Measurements from ENCODE around the gene IFNA7. TPM values are rescaled to one million over a fixed set of nuclear protein-coding genes. Genes with fewer than 3 reads are reported as not detected.

IFNA7 gene
- total and polyA plus RNA-seq, 10 of the 15 experiments (the other 5 are each of a cell fraction or from before 2014, with no cell fraction given): not detected

- Histone ChIP-seq H2AFZ (ENCODE audit: control insufficient read depth, low read depth, low read length) (no peak overlapping the region), H3K4me3 (no peak overlapping the region), H3K27ac (ENCODE audit: control insufficient read depth, insufficient read depth) (no peak overlapping the region), H3K4me1 (ENCODE audit: control insufficient read depth, insufficient read depth, low read length) (no peaks in the 10 kb centered on the region), H3K4me2 (ENCODE audit: control insufficient read depth, insufficient read depth) (no peak overlapping the region), H3K79me2 (ENCODE audit: control insufficient read depth, insufficient read depth, low read length) (no peaks in the 10 kb centered on the region), H3K9me3 (replicated peaks; ENCODE audit: control insufficient read depth, insufficient read depth, low read length) (no peaks in the 10 kb centered on the region), H3K9ac (ENCODE audit: control insufficient read depth, insufficient read depth, low read length) (no peak overlapping the region), H3K36me3 (ENCODE audit: control insufficient read depth in 2 of 2, insufficient read depth in 2 of 2, low read length in 1 of 2) (no peaks in the 10 kb centered on the region), H3K27me3 (replicated peaks in 1 of 2; ENCODE audit: control insufficient read depth in 2 of 2, insufficient read depth in 2 of 2, low read length in 1 of 2) (no peaks in the 10 kb centered on the region), H4K20me1 (ENCODE audit: control insufficient read depth, insufficient read depth) (no peaks in the 10 kb centered on the region)
- no peak for TF ChIP-seq TCF7 (IDR thresholded peaks at IDR 0.05; ENCODE audit: borderline replicate concordance)
- CTCF ChIA-PET: interaction anchor here (1.1 to 4.4 kb wide), 3 partner anchors 15 to 50 kb away, joined by 3 to 16 read pairs (median 4); no protein-coding TSS in a partner anchor
- in situ Hi-C loops (cut with MboI): loop anchor here (10.0 kb wide), 1 partner anchor 562 kb away; no protein-coding TSS in a partner anchor
- intact Hi-C loops (cut with micrococcal nuclease; ENCODE audit: unreplicated experiment): loop anchor here (10.0 kb wide), 1 partner anchor 472 kb away; no protein-coding TSS in a partner anchor
- POLR2A ChIA-PET: no interaction called here
- FAIRE-seq (no peak), DNase-seq (ENCODE audit: low read depth, low spot score) (no peak), ATAC-seq (no peak)
- RAD21 ChIA-PET (ENCODE audit: unreplicated experiment): interaction anchor here (1.6 kb wide), 1 partner anchor 19 kb away, joined by 4 read pairs; no protein-coding TSS in a partner anchor
- BruUV-seq (replicated peaks): no TSS peak
- SMC1A ChIA-PET (ENCODE audit: uncharacterized antibody, unreplicated experiment): no interaction called here
- WGBS (ENCODE audit: insufficient coverage, insufficient replicate concordance, low lambda C conversion rate, missing lambda C conversion rate): 57% methylated on average over 2 of the region's 2 CpGs
These were observed 31.3 kb upstream of the IFNA7 start for GRCh38 chr9:21233258-21233657.

GRCh38 chr9:21228122-21228521, 26.1 kb upstream of the IFNA7 start, which contains the start of gene IFNA17:
Gene IFNA17 (minus strand): TSS chr9:21228222. CDS start chr9:21228173, 49 bp downstream.
- ATAC-seq (no peak), DNase-seq (ENCODE audit: low read depth, low spot score) (no peak), FAIRE-seq (no peak)
- SMC1A ChIA-PET (ENCODE audit: uncharacterized antibody, unreplicated experiment): interaction anchor here (0.7 kb wide), 1 partner anchor 494 kb away, joined by 3 read pairs; no protein-coding TSS in a partner anchor
- Histone ChIP-seq H3K9me3 (replicated peaks; ENCODE audit: control insufficient read depth, insufficient read depth, low read length) (no peaks in the 10 kb centered on the region), H3K27me3 (replicated peaks in 1 of 2; ENCODE audit: control insufficient read depth in 2 of 2, insufficient read depth in 2 of 2, low read length in 1 of 2) (no peaks in the 10 kb centered on the region), H3K4me2 (ENCODE audit: control insufficient read depth, insufficient read depth) (no peak within 1 kb of the TSS), H4K20me1 (ENCODE audit: control insufficient read depth, insufficient read depth) (no peaks in the 10 kb centered on the region), H3K9ac (ENCODE audit: control insufficient read depth, insufficient read depth, low read length) (no peak within 1 kb of the TSS), H2AFZ (ENCODE audit: control insufficient read depth, low read depth, low read length) (no peak within 1 kb of the TSS), H3K79me2 (ENCODE audit: control insufficient read depth, insufficient read depth, low read length) (no peaks in the 10 kb centered on the region), H3K4me1 (ENCODE audit: control insufficient read depth, insufficient read depth, low read length) (no peaks in the 10 kb centered on the region), H3K36me3 (ENCODE audit: control insufficient read depth in 2 of 2, insufficient read depth in 2 of 2, low read length in 1 of 2) (no peaks in the 10 kb centered on the region), H3K27ac (ENCODE audit: control insufficient read depth, insufficient read depth) (no peak within 1 kb of the TSS), H3K4me3 (no peak within 1 kb of the TSS)
- in situ Hi-C loops (cut with MboI) (no loop called here), intact Hi-C loops (cut with micrococcal nuclease; ENCODE audit: unreplicated experiment) (no loop called here)
- RAD21 ChIA-PET (ENCODE audit: unreplicated experiment): no interaction called here
- 69% methylated on average over 2 of the region's 2 CpGs for WGBS (ENCODE audit: insufficient coverage, insufficient replicate concordance, low lambda C conversion rate, missing lambda C conversion rate)
- CTCF ChIA-PET: no interaction called here
- BruUV-seq (replicated peaks): no TSS peak
- POLR2A ChIA-PET: no interaction called here
- TF ChIP-seq E2F8 (IDR thresholded peaks at IDR 0.05; ENCODE audit: low read depth, partially characterized antibody): no peak
- no peak for TF ChIP-seq NR2C2 (IDR thresholded peaks at IDR 0.05; ENCODE audit: borderline replicate concordance, control insufficient read depth, insufficient read length, low read depth)
- TF ChIP-seq BCLAF1 (IDR thresholded peaks at IDR 0.05): no peak
- TF ChIP-seq CBFB (IDR thresholded peaks at IDR 0.05; ENCODE audit: low read depth): no peak
